ENCODE data around the gene PCED1B.
A peak's percentile ranks its signal among the peaks of the same experiment; 100 is the strongest.
"Not testable (repeated sequence)": the region's sequence is repeated elsewhere in the genome, so short reads cannot be mapped to it uniquely, and the experiment has no call there.

PCED1B gene

DNA sequence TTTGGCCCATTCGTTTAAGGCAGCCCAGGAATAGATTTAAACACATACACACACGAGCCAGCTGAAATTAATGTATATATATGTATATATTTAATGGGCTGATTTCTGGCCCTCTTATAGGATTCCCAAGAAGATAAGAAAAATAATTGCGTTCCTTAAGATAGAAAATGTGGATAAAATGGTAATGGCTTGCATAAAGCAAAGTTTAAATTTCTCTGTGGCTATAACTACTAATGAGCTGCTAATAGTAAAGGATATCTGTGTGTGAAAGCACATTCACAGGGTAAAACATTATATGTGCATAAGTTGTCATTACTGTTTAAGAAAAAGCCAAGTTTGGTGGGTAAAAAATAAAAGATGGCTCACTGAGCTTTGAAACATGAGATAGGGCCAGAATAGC lies 134.0 kb downstream of the PCED1B start:
- DNase-seq: no peak

DNA sequence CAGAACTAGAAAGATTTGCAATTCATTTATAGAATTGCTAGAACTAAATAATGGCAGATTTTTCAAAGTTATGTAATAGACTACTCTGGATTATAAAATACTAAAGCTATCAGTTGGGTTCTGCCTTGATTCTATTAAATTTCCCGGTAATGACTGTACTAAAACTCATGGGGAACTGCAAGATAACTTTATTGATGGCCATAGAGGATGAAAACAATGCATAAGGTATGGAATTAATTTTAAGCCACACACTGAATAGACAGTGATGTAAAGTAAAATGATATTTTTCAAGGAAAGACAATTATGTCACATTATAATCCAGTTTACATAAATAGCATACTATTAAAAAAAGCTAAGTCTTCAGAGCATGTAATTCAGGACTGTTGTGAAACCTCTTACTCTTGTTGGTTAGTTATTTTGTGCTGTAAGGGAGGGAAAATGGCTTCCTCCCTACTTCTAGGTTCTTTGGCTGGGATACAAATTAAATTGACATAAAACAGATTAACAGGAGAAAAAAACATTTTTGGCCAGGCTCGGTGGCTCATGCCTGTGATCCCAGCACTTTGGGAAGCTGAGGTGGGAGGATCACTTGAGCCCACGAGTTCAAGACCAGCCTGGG lies 134.7 kb downstream of the PCED1B start:
- no peak for DNase-seq

DNA sequence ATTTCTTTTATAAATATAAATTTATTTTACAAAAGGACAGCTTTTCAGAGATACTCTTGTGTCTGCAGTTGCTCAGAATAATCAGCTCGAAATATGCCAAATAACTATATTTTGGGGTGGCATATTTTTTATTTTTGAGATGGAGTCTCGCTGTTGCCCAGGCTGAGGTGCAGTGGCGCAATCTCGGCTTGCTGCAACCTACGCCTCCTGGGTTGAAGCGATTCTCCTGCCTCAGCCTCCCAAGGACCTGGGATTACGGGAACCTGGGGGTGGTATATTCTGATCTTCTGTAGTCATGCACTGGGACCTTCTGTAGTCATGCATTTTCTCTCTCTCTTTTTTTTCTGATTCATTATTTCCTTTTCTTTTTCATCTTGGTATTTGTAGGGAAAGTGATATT lies 135.3 kb downstream of the PCED1B start:
- DNase-seq: no peak

DNA sequence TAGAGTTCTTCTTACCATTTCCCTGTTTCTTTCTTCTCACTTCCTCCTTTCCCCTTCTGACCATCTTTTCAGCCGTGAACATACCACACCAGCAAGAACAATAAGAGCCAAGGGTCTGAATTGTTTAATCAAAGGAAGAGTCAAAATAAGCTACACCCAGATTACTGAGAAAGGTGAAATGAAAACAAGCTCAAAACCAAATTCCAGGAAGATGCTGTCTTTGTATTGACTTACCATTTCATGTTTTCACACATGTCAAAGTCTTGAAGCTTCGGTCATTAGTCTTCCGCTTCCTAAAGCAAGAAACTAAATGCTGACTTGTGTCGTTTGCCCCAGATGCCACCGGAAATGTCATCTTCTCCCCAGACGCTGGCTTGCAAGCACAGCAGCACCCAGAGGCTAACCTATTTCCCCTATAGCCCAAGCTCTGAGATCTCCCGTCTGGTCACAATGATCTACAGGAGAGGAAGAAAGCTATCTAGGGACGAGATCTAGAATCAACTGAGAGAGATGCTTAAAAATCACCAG lies 136.8 kb downstream of the PCED1B start:
- no peak for DNase-seq

DNA sequence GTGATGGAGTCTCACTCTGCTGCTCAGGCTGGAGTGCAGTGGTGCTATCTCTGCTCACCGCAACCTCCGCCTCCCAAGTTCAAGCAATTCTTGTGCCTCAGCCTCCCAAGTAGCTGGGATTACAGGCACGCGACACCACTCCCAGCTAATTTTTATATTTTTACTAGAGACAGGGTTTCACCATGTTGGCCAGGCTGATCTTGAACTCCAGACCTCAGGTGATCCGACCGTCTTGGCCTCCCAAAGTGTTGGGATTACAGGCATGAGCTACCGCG lies 138.1 kb downstream of the PCED1B start:
- not testable (repeated sequence) for DNase-seq

DNA sequence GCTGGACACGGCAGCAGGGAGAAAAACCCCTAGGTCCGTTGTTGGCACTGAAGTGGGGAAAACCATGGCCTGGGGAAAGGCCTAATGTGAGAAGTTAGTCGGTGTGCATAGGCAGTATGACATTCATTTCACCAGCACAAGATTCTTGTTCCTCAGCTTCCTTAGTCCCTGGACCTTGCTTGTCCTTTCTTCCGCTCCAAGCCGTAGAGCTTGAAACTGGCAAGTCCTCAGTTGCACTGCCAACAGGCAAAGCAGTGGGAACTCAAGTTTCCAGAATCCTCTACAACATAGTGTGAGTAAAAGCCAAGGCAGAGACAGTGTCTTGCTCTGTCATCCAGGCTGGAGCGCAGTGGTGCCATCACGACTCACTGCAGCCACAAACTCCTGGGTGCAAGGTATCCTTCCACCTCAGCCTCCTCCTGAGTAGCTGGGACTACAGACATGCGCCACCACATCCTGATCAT lies 138.8 kb downstream of the PCED1B start:
- DNase-seq: no peak

DNA sequence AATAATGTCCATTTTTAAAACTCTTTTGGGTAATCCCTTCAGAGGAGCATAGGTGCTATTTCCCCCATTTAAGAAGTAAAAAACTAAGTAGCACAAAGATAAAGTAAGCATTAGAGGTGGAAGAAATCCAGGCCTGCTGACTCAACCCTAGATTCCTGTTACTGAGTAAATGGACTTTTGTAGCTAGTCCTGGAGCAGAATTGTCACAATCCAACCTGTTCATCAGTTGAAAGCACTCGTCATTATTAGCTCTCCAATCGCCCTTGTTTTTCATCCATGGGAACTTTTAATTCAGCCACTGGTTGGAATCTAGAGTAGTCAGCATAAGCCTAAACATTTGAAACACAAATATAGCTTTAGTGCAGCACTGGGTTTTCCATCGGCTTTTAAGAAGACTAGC lies 139.8 kb downstream of the PCED1B start:
- no peak for DNase-seq

DNA sequence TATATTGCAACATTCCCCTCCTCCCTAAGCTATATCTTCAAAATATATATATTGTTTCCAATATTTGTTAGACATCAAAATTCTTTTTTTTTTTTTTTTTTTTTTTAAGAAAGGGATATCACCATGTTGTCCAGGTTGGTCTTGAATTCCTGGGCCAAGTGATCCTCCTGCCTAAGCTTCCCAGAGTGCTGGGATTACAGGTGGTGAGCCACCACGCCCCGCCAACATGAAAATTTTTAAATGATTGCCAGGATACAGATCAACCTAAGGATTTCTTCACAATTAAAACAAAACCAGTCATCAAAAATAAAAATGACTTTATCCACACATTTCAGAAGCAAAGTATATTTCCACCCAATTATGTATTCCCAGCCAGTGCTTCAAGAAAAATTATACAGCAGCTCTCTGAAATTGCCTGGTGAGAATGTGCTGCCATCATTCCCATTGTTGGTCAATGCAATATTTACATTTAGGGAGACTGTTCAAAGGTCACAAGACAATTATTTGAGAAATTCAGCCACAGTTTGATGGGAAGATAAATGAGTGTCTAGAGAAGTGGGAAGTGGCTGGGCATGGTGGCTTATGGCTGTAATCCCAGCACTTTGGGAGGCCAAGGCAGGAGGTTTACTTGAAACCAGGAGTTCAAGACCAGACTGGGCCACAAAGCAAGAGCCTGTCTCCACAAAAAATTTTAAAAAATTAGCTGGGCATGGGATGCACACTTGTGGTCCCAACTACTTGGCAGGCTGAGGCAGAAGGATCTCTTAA lies 142.0 kb downstream of the PCED1B start:
- DNase-seq: no peak

DNA sequence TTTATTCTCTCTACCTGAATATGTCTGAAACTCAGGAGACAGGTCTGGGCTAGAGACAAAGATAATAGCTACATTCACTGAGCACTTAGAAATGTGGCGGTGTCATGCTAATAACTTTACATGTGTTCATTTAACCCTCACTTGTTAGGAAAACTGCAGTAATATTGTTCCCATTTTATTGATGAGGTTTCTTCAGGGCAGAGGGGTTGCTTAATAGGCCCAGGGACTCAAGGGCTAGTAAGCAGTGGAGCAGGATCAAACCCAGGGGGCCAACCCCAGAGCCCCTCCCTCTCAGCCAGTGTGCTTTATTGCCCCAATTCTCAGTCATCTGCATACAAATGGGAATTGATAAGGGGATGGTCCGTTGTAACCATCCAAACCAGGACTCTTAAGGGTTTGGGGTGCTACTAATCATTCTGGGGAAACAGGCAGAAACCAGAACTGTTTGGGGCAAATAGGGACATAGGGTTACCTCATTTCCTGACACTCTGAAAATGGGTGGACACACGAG lies 143.2 kb downstream of the PCED1B start:
- no peak for DNase-seq

DNA sequence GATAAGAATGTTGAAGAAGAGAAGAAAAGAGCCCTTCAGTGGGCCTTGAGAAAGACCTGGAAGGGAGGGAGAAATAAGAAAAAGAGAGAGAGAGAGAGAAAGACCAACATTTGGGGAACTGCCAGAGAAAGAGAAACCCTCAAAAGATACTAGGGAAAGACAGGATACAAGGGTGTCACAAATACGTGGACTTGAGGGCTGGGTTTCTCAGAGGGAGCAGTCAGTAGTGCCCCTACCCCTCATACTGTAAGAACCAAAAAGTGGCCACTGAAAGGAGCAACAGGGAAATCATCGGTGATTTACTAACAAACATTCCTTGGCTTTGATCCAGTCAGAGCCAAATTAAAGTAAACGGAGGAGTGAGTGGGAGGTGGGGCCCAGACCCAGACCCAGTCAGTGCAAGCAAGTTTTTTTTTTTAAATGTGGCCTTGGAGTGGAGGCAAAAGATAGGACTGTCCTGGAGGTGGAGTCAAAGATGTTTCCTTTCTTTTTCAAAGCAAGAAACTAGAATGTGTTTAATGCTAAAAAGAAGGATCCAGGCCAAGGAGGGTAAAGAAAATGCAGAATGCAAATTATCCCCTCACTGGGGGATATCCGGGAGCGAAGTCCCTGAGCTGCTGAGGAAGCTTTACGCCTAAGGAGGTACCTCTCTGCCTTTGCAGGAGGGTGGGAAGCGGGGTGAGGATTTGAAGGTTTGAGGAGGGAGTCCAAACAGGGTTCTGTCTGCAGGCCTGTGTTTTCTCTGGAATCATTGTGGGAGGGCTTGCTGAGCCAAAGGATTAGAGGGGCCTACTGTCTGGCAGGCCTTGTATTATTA lies 143.8 kb downstream of the PCED1B start:
- DNase-seq: peak; percentile 26

DNA sequence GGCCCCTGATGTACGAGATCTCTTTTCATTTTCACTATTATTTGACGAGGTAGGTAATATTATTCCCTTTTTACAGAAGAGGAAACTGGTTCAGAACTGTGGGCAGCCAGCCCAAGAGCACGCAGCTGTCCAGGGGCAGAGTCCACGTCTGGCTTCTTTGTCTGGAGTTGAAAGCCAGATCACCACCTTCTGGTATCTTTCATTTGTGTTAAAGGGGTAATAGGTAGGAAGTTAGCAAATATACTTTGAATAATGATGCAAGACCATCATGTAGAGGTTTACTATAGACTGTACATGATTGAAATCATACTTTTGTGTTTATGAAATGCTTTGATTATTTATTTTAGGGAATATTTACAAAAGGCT lies 144.4 kb downstream of the PCED1B start:
- DNase-seq: no peak

DNA sequence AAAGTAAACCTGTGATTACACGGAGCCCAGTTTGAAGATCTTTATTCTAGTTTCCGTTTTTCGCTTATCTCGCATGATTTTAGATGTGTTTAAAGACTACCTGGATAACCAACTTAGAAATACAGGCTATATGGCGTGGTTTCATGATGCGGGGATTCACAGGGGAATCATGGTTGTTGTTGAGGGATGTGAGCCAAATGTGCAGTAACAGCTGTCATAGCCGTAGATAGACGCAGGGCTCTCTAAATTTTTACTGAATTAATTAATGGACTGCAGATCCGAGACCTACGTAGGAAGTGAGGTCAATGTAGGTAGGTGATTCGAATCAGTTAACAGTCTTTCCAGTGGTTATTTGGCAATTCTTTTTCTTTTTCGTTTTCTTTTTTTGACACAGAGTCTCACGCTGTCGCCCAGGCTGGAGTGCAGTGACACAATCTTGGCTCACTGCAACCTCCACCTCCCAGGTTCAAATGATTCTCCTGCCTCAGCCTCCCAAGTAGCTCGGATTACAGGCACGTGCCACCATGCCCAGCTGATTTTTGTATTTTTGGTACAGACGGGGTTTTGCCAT lies 145.2 kb downstream of the PCED1B start:
- no peak for DNase-seq

DNA sequence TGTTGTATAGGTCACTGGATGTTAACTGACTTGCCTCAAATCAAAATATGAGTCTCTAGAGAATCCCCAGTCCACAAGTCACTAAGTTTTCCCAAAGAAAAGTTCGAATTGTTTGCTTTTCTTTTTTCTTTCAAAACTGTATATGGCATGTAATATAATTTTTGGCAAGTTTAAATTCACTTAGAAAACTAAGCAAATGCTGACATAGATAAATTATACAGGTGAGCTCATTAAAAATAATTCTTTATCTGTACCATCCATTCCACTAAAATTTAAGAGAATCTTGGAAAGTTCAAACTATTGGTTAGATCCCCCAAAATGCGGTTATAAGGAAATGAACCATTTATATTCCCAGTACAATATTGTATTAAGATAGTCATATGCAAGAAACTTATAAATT lies 145.9 kb downstream of the PCED1B start:
- no peak for DNase-seq

DNA sequence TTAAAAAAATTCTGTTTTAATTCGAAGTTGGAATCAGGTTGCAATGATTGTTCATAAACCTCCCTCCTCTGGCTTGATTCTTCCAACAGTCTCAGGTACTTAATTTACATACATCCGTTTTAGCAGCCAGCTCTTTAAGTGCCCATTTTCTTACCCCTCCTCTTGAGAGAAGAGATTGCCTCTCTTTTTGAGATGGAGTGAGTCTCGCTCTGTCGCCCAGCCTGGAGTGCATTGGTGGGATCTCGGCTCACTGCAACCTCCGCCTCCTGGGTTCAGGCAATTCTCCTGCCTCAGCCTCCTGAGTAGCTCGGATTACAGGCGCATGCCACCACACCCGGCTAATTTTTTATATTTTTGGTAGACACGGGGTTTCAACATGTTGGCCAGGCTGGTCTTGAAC lies 146.8 kb downstream of the PCED1B start:
- no peak for DNase-seq

DNA sequence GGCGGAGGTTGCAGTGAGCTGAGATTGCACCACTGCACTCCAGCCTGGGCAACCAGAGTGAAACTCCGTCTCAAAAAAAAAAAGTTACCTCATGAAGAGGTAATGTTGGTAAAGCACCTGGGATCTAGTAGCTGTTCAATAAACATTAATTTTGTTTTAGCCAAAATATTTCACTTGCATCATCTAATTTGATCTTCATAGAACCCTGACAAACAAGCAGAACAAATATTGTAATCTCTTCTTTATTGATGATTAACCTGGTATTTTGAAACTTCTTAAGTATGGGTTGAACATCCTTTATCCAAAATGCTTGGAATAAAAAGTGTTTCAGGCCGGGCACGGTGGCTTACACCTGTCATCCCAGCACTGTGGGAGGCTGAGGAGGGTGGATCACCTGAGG lies 149.4 kb downstream of the PCED1B start:
- DNase-seq: no peak

DNA sequence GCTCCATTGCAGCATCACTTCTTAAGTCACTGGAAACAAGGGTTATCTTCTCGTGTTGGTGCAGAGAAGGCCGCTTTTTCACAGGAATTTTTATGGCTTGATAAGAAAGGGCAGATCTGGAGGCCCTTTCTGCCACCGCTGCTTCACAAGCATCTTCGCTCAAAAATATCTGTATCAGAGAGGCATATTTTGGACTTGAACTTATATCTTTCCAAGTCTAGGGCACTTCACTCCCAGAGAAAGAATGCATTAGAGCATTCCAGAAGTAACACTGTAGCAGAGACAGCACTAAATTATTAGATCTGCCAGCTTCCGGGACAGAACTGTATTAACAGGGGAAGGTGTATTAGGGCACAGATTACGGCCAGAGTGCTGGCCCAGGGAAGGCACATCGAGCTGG lies 152.0 kb downstream of the PCED1B start:
- no peak for DNase-seq

DNA sequence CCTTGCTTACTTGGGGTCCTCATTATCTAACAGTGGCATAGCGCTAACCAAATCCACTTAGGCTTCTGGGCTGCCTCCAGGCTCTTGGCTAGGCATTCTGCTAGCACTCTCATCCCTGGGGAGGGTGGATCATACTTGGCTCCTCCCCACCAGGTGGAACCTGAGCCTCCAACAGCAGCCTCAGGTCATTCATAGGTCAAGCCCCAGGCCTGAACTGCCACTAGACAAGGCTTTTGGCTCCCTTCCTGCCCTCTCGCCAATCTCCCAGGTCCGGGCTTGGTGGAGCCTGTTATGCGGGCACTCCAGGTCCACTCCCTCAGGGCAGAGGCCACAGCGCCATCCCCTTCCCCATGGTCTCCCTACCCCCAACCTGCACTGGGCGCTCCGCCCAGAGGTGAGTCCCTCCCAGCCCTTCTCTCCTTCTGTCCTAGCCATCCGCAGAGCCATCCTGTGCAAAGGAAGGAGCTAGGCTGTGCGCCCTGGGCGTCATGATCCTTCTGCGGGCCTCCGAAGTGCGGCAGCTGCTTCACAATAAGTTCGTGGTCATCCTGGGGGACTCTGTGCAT lies 155.2 kb downstream of the PCED1B start:
- DNase-seq: peak; percentile 36

DNA sequence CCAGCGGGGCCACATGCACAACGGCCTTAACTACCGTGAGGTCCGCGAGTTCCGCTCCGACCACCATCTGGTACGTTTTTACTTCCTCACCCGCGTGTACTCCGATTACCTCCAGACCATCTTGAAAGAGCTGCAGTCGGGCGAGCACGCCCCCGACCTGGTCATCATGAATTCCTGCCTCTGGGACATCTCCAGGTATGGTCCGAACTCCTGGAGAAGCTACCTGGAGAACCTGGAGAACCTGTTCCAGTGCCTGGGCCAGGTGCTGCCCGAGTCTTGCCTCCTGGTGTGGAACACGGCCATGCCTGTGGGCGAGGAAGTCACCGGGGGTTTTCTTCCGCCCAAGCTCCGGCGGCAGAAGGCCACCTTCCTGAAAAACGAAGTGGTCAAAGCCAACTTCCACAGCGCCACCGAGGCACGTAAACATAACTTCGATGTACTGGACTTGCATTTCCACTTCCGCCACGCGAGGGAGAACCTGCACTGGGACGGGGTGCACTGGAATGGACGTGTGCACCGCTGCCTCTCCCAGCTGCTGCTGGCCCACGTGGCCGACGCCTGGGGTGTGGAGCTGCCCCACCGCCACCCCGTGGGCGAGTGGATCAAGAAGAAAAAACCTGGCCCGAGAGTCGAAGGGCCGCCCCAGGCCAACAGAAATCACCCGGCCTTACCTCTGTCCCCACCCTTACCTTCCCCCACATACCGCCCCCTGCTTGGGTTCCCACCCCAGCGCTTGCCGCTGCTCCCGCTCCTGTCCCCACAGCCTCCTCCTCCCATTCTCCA lies 156.0 kb downstream of the PCED1B start:
- DNase-seq: no peak

DNA sequence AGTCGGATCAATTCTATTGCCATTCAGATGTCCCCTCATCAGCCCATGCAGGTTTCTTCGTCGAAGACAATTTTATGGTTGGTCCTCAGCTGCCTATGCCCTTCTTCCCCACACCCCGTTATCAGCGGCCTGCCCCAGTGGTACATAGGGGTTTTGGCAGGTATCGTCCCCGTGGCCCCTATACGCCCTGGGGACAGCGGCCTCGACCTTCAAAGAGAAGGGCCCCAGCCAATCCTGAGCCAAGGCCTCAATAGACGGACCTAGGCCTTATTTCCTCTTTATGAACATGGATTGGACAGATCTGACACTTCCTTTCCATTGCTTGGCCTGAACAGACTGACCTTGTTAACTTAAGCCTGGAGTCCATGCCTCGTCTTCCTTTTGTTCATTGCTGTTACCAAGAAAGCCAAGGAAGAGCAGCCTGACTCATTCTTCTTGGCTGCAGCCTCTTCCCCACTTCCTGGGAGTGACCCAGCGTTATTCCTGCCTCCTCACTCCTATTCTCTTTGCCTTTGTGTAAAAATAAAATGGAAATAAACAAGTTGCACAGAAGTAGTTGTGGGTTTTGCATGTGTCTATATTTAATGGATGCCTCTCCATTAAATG lies 156.8 kb downstream of the PCED1B start:
- DNase-seq: no peak

DNA sequence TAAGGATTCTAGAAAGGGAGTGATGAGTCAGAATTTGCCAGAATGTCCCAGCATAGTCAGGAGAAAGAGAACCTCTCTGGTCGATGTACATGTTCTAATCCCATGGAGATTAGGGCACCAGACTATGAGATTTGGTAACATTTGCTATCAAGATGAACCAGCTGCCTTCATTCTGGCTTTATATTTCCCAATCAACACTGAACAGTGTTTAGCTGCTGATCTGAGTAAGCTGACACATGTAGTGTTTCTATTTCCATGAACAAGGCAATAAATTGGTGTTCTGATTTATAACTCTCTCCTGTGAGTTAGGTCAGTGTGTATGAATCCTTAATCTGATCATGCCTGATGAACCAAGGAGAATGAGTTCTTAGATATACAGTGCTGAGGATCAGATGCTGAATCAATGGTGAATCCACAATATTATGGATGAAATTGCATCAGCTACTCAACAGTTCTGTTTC lies 158.4 kb downstream of the PCED1B start:
- DNase-seq: no peak

DNA sequence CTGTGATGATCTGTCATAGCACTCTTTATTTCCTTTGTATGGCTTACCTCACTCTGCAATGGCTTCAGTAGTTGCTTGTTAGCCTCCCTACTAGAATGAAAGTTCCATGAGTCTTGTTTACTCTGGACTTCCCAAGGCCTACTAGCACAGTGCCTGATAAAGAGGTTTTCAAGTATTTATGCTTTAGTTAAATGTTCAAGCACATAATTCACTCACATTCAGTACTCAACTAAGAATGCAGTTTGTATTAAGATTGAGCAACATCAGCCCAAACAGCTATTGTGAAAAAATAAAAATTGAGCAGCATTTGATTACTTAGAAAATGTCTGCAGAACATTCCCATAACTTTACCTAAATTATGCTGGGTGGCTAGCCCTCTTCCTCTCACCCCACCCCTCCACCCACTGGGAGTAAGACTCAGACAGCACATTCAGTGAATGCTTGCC lies 159.3 kb downstream of the PCED1B start:
- DNase-seq: no peak

DNA sequence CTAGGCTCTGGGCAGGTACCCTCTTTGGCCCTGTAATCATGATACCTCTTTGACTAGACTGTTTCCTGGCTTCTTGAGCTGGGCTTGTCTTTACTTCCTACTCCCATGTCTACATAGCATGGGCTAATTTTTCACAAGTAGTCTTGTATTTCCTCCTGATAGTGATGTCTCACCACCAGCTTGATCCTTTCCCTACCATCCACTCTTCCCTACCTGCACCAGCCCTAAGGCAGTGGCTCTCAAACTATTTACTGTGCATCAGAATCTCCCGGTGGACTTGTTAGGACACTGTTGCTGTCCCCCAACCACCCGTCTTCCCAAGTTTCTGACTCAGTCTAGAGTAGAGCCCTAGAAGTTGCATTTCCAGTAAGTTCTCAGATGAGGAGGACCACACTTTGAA lies 163.0 kb downstream of the PCED1B start:
- no peak for DNase-seq

Data from NCI-H82 (cell line).